ENCODE data around the gene OR52K2. TPM values are rescaled to one million over a fixed set of nuclear protein-coding genes. Genes with fewer than 3 reads are reported as not detected.
A peak's percentile ranks its signal among the peaks of the same experiment; 100 is the strongest.
"Not testable (repeated sequence)": the region's sequence is repeated elsewhere in the genome, so short reads cannot be mapped to it uniquely, and the experiment has no call there.

Gene OR52K2
- not detected in 2 replicates for total RNA-seq (2022)
- Bru-seq, nascent RNA = not detected
- BruChase-seq, experiment 1, labeled RNA remaining after a 6-hour chase = percentile 24 among the genes with signal in this experiment
- BruChase-seq, experiment 2, labeled RNA remaining after a 2-hour chase = not detected
- long read RNA-seq = 0 reads

DNA sequence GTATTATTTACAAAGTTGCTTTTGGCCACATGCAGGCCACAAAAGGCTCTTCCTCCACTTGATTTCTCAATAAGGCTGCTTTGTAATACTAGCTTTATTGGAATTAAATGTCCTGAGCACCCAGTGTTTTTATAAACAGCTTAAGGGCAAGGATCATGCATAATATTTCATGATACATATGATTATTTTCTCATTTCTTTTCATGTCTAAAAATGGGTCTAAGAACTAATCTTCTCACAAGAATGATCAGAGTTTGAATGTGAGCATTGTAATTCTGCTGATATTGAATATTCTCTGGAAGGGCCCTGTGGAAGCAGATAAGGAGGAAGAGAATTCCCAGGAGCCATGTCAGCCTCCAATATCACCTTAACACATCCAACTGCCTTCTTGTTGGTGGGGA is at the start of gene OR52K2:
TSS of gene OR52K2 (plus strand) at position 301 of the 400 bp plus-strand sequence. CDS start at position 346, 45 bp downstream.
- no peak within 1 kb of the TSS for H3K4me3 Mint-ChIP-seq (ENCODE audit: unreplicated experiment)
- intact Hi-C loops (cut with micrococcal nuclease) = no loop called here
- DNase-seq (ENCODE audit: unreplicated experiment) = no peak
- BruUV-seq (replicated peaks) = no TSS peak
- H3K36me3 Mint-ChIP-seq (ENCODE audit: insufficient read depth, unreplicated experiment) = no peaks in the 10 kb centered on the region
- H3K9me3 Mint-ChIP-seq (ENCODE audit: unreplicated experiment) = no peaks in the 10 kb centered on the region
- peaks cover 3% of the 10 kb centered on the region for H3K4me1 Mint-ChIP-seq (ENCODE audit: insufficient read depth, unreplicated experiment)
- H3K27me3 Mint-ChIP-seq (ENCODE audit: insufficient read depth, unreplicated experiment) = no peaks in the 10 kb centered on the region
- POLR2A ChIA-PET = no interaction called here
- H3K27ac Mint-ChIP-seq (ENCODE audit: low read depth, unreplicated experiment) = no peak within 1 kb of the TSS
- TF ChIP-seq CTCF (IDR thresholded peaks at IDR 0.05; ENCODE audit: unreplicated experiment) = no peak
- CTCF ChIA-PET = interaction anchor here (1.2 kb wide), 1 partner anchor 45 kb away, joined by 3 read pairs; no protein-coding TSS in a partner anchor

DNA sequence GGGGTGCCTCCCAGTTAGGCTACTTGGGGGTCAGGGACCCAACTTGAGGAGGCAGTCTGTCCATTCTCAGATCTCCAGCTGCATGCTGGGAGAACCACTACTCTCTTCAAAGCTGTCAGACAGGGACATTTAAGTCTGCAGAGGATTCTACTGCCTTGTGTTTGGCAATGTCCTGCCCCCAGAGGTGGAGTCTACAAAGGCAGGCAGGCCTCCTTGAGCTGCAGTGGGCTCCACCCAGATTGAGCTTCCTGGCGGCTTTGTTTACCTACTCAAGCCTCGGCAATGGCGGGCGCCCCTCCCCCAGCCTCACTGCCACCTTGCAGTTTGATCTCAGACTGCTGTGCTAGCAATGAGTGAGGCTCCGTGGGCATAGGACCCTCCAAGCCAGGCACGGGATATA is 42.9 kb upstream of the OR52K2 start:
- peaks cover 26% of the 10 kb centered on the region for H3K27me3 Mint-ChIP-seq (ENCODE audit: insufficient read depth, unreplicated experiment)
- intact Hi-C loops (cut with micrococcal nuclease); POLR2A ChIA-PET; H3K4me1 Mint-ChIP-seq (ENCODE audit: insufficient read depth, unreplicated experiment); BruUV-seq (replicated peaks); H3K27ac Mint-ChIP-seq (ENCODE audit: low read depth, unreplicated experiment); DNase-seq (ENCODE audit: unreplicated experiment); H3K4me3 Mint-ChIP-seq (ENCODE audit: unreplicated experiment); H3K9me3 Mint-ChIP-seq (ENCODE audit: unreplicated experiment); H3K36me3 Mint-ChIP-seq (ENCODE audit: insufficient read depth, unreplicated experiment): not testable (repeated sequence)
- CTCF ChIA-PET = interaction anchor here (0.6 kb wide), 1 partner anchor 219 kb away, joined by 3 read pairs; no protein-coding TSS in a partner anchor

DNA sequence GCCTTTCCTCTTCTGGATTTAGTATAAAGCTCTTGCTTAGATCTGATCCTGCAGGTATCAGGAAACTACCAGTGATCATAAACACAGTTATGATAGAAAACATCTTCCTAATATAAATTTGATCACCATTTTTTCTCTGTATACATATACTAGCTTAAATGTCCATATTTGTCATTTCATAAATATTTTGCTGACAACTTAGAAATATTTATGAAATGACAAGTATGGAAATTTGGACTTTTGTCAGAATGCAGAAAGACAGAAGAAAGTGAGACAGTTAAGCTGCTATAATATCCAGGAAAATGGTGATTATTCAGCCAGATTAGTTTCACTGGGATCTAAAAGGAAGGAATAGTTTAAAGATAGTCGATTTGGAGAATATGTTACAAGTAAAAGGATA is 32.8 kb upstream of the OR52K2 start:
- H3K9me3 Mint-ChIP-seq (ENCODE audit: unreplicated experiment) = no peaks in the 10 kb centered on the region
- no peaks in the 10 kb centered on the region for H3K36me3 Mint-ChIP-seq (ENCODE audit: insufficient read depth, unreplicated experiment)
- no TSS peak for BruUV-seq (replicated peaks)
- ChIA-PET POLR2A (no interaction called here), CTCF (interaction anchor here (1.2 kb wide), 1 partner anchor 77 kb away, joined by 4 read pairs; no protein-coding TSS in a partner anchor)
- intact Hi-C loops (cut with micrococcal nuclease) = no loop called here
- H3K27ac Mint-ChIP-seq (ENCODE audit: low read depth, unreplicated experiment) = no peak overlapping the region
- TF ChIP-seq CTCF (IDR thresholded peaks at IDR 0.05; ENCODE audit: unreplicated experiment) = no peak
- H3K27me3 Mint-ChIP-seq (ENCODE audit: insufficient read depth, unreplicated experiment) = no peaks in the 10 kb centered on the region
- no peaks in the 10 kb centered on the region for H3K4me1 Mint-ChIP-seq (ENCODE audit: insufficient read depth, unreplicated experiment)
- H3K4me3 Mint-ChIP-seq (ENCODE audit: unreplicated experiment) = no peak overlapping the region
- no peak for DNase-seq (ENCODE audit: unreplicated experiment)

- BruUV-seq (replicated peaks) = no TSS peak
- Mint-ChIP-seq H3K27ac (ENCODE audit: low read depth, unreplicated experiment) (no peak overlapping the region), H3K4me1 (ENCODE audit: insufficient read depth, unreplicated experiment) (no peaks in the 10 kb centered on the region), H3K9me3 (ENCODE audit: unreplicated experiment) (no peaks in the 10 kb centered on the region), H3K27me3 (ENCODE audit: insufficient read depth, unreplicated experiment) (no peaks in the 10 kb centered on the region), H3K36me3 (ENCODE audit: insufficient read depth, unreplicated experiment) (no peaks in the 10 kb centered on the region), H3K4me3 (ENCODE audit: unreplicated experiment) (no peak overlapping the region)
- TF ChIP-seq CTCF (IDR thresholded peaks at IDR 0.05; ENCODE audit: unreplicated experiment) = no peak
- no peak for DNase-seq (ENCODE audit: unreplicated experiment)
- intact Hi-C loops (cut with micrococcal nuclease) = no loop called here
- ChIA-PET POLR2A (no interaction called here), CTCF (no interaction called here)
Measured at GRCh38 chr11:4416816-4417215, 32.3 kb upstream of the OR52K2 start.

DNA sequence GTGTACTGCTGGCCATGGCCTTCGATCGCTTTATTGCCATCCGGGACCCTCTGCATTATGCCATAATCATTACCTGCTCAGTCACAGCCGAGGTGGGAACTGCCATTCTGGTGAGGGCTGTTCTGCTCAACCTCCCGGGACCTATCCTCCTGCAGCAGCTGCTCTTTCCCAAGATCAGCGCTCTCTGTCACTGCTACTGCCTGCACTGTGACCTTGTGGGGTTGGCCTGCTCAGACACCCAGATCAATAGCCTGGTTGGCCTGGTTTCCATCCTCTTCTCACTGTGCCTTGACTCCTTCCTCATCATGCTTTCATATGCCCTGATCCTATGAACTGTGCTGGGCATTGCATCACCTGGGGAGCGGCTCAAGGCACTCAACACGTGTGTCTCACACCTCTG is 30.7 kb upstream of the OR52K2 start:
- intact Hi-C loops (cut with micrococcal nuclease) = no loop called here
- Mint-ChIP-seq H3K36me3 (ENCODE audit: insufficient read depth, unreplicated experiment) (no peaks in the 10 kb centered on the region), H3K4me3 (ENCODE audit: unreplicated experiment) (no peak overlapping the region), H3K27ac (ENCODE audit: low read depth, unreplicated experiment) (no peak overlapping the region), H3K27me3 (ENCODE audit: insufficient read depth, unreplicated experiment) (no peaks in the 10 kb centered on the region), H3K4me1 (ENCODE audit: insufficient read depth, unreplicated experiment) (no peaks in the 10 kb centered on the region), H3K9me3 (ENCODE audit: unreplicated experiment) (peaks cover 2% of the 10 kb centered on the region)
- no TSS peak for BruUV-seq (replicated peaks)
- CTCF ChIA-PET = interaction anchor here (0.6 to 1.2 kb wide), 3 partner anchors 13 to 75 kb away, joined by 3 to 4 read pairs (median 3); no protein-coding TSS in a partner anchor
- POLR2A ChIA-PET = no interaction called here
- TF ChIP-seq CTCF (IDR thresholded peaks at IDR 0.05; ENCODE audit: unreplicated experiment) = no peak
- DNase-seq (ENCODE audit: unreplicated experiment) = no peak
